Skeletal muscle tissue (tissue), 4 donors: ENCODE results near the gene TENM4. TPM values are rescaled to one million over a fixed set of nuclear protein-coding genes. Genes with fewer than 3 reads are reported as not detected.

ENCODE experiments used
- H3K27ac ChIP-seq: one replicate; pipeline ENCODE4 v1.7.0; 2013; ENCODE audit warnings: mild to moderate bottlenecking, low read depth, low read length, inconsistent platforms
- H3K27me3 ChIP-seq, 3 donors: one replicate each; pipeline ENCODE4 v1.7.0; 2013; ENCODE audit warnings: low read length in 3 of 3; ENCODE audit not compliant: control insufficient read depth in 3 of 3, insufficient read depth in 3 of 3
- H3K36me3 ChIP-seq, 3 donors: one replicate each; pipeline ENCODE4 v1.7.0; 2013; ENCODE audit warnings: low read length in 3 of 3; ENCODE audit not compliant: control insufficient read depth in 3 of 3, insufficient read depth in 3 of 3
- H3K4me1 ChIP-seq, 3 donors: one replicate each; pipeline ENCODE4 v1.7.0; 2013; ENCODE audit warnings: low read length in 3 of 3, mild to moderate bottlenecking in 3 of 3; ENCODE audit not compliant: control insufficient read depth in 3 of 3, insufficient read depth in 3 of 3
- H3K4me3 ChIP-seq, 3 donors: one replicate each; pipeline ENCODE4 v1.7.0; 2013; ENCODE audit warnings: low read length in 3 of 3
- H3K9ac ChIP-seq, 3 donors: one replicate each; pipeline ENCODE4 v1.7.0; 2013; ENCODE audit warnings: low read length in 3 of 3, mild to moderate bottlenecking in 3 of 3, moderate library complexity in 2 of 3, low read depth in 1 of 3
- H3K9me3 ChIP-seq, 3 donors: one replicate each; pipeline ENCODE4 v1.7.0; 2013; ENCODE audit warnings: low read length in 3 of 3; ENCODE audit not compliant: control insufficient read depth in 3 of 3
- total RNA-seq: library from RNA; depleted of rRNA; stranded (reverse); fragments of >200 nt; gene quantifications from one replicate; pipeline ENCODE4 v1.2.3, GENCODE V29; 2014
- donor health status: Osteomylitis.

TENM4 gene
- total RNA-seq, 1 donor from 2014 or later = 18.3 TPM

- no peaks in the 10 kb centered on the region for H3K4me1 ChIP-seq
- no peaks in the 10 kb centered on the region for H3K36me3 ChIP-seq
- H3K9ac ChIP-seq = no peak overlapping the region
- H3K27ac ChIP-seq = no peak overlapping the region
- H3K9me3 ChIP-seq = no peaks in the 10 kb centered on the region
- peaks cover 0 to 11% (median 3%) of the 10 kb centered on the region in 3 donors for H3K27me3 ChIP-seq
- H3K4me3 ChIP-seq = no peak overlapping the region
Measured at GRCh38 chr11:78654071-78654470, 786.8 kb downstream of the TENM4 start.

- Histone ChIP-seq H3K4me1 (no peaks in the 10 kb centered on the region), H3K27ac (no peak overlapping the region), H3K36me3 (no peaks in the 10 kb centered on the region), H3K9ac (no peak overlapping the region), H3K4me3 (no peak overlapping the region), H3K27me3 (peaks cover 0 to 11% (median 3%) of the 10 kb centered on the region in 3 donors), H3K9me3 (no peaks in the 10 kb centered on the region)
Measured at GRCh38 chr11:78653294-78653909, 787.4 kb downstream of the TENM4 start.

- Histone ChIP-seq H3K4me3 (no peak overlapping the region), H3K4me1 (no peaks in the 10 kb centered on the region), H3K27ac (no peak overlapping the region), H3K9me3 (no peaks in the 10 kb centered on the region), H3K36me3 (no peaks in the 10 kb centered on the region), H3K27me3 (peaks cover 0 to 8% (median 3%) of the 10 kb centered on the region in 3 donors), H3K9ac (no peak overlapping the region)
Measured at GRCh38 chr11:78652843-78653239, 788.0 kb downstream of the TENM4 start.

GRCh38 chr11:78651923-78652842, 788.6 kb downstream of the TENM4 start:
- peaks cover 0 to 11% (median 3%) of the 10 kb centered on the region in 3 donors for H3K27me3 ChIP-seq
- H3K36me3 ChIP-seq = no peaks in the 10 kb centered on the region
- H3K9ac ChIP-seq = no peak overlapping the region
- H3K27ac ChIP-seq = no peak overlapping the region
- H3K4me1 ChIP-seq = no peaks in the 10 kb centered on the region
- no peak overlapping the region for H3K4me3 ChIP-seq
- no peaks in the 10 kb centered on the region for H3K9me3 ChIP-seq

GRCh38 chr11:78651136-78651775, 789.6 kb downstream of the TENM4 start:
- Histone ChIP-seq H3K9ac (no peak overlapping the region), H3K36me3 (no peaks in the 10 kb centered on the region), H3K27me3 (peaks cover 0 to 11% (median 3%) of the 10 kb centered on the region in 3 donors)

GRCh38 chr11:78649361-78650215, 791.2 kb downstream of the TENM4 start:
- Histone ChIP-seq H3K9ac (no peak overlapping the region), H3K4me3 (no peak overlapping the region), H3K9me3 (no peaks in the 10 kb centered on the region), H3K27ac (no peak overlapping the region), H3K4me1 (no peaks in the 10 kb centered on the region), H3K36me3 (no peaks in the 10 kb centered on the region), H3K27me3 (peaks cover 0 to 11% (median 5%) of the 10 kb centered on the region in 3 donors)

More at GRCh38 chr11:78651136-78651775, 789.6 kb downstream of the TENM4 start:
- no peaks in the 10 kb centered on the region for H3K4me1 ChIP-seq
- H3K4me3 ChIP-seq = no peak overlapping the region
- H3K9me3 ChIP-seq = no peaks in the 10 kb centered on the region
- H3K27ac ChIP-seq = no peak overlapping the region

GRCh38 chr11:78647986-78648875, 792.6 kb downstream of the TENM4 start:
- H3K9me3 ChIP-seq = no peaks in the 10 kb centered on the region
- H3K4me3 ChIP-seq = no peak overlapping the region
- no peaks in the 10 kb centered on the region for H3K4me1 ChIP-seq
- H3K36me3 ChIP-seq = no peaks in the 10 kb centered on the region
- peaks cover 0 to 11% (median 5%) of the 10 kb centered on the region in 3 donors for H3K27me3 ChIP-seq
- no peak overlapping the region for H3K27ac ChIP-seq
- no peak overlapping the region for H3K9ac ChIP-seq

- no peaks in the 10 kb centered on the region for H3K9me3 ChIP-seq
- H3K36me3 ChIP-seq = no peaks in the 10 kb centered on the region
- H3K4me3 ChIP-seq = no peak overlapping the region
- H3K9ac ChIP-seq = no peak overlapping the region
- H3K4me1 ChIP-seq = no peaks in the 10 kb centered on the region
- no peak overlapping the region for H3K27ac ChIP-seq
- peaks cover 0 to 11% (median 5%) of the 10 kb centered on the region in 3 donors for H3K27me3 ChIP-seq
Measured at GRCh38 chr11:78647266-78647915, 793.4 kb downstream of the TENM4 start.
